ENCODE data around the gene STUM. TPM values are rescaled to one million over a fixed set of nuclear protein-coding genes. Genes with fewer than 3 reads are reported as not detected.
A peak's percentile ranks its signal among the peaks of the same experiment; 100 is the strongest.

STUM gene
- total RNA-seq, 1 donor from 2014 or later: 0.20 TPM

DNA sequence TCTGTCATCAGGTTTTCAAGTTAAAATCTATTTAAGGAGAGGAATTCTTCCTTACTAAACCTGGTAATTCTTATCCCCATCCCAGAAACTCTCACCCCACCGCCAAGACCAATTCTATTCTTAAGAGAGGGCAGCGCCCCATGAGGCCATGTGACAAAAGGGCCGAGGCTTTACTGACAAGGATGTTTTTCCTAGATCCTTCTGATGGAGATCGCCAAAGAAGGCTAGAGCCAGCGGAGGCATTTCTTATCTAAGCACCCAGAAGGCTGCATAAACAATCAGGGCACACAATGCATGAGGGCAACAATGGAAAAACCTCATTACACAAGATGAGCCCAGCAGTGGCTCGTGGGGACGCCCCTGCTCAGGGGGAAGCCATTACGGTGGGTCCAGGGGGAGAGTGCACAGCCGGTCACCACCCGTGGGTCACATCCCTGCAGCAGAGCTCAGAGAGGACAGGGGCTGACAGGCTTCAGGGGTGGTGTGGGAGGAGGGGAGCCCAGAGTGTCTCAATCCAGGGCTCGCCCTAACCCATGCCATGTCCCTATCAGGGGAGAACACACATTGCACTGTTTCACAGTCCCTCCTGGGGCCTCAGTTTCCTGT, 101.8 kb downstream of the STUM start:
- peak in 1 of 2 donors; percentile 49 for DNase-seq (ENCODE audit: low read depth in 2 of 2)

DNA sequence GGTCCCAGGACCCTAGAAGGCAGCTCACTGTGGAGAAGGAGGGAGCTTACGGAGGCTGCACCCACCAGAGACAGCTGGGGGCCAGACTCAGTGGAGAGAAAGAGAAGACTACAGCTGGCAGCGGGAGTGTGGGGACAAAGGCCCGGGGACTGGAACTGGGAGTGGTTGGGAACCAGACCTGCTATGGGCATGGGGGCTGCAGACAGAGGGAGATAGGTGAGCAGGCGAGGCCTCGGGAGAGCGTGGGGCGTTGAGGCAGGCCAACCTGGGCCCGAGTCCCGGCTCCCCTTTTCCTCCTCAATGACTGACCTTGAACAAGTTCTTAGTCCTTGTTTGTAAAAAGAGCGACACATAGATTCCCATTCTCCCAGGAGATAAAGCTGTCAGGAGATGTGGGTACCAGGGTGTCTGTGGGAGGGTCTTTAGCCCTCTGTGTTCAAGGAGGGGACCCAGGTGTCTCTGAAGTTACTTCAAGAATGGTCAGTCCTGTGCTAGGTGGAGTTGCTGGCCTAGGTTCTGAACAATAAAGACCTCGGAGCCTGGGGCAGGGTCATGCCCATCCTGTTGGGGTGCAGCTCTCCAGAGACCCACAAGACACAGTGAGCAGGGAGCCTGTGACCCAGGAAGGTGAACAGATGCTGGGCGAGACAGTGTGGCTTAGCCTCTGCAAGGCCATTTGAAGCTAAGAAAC, 102.6 kb downstream of the STUM start:
- no peak for DNase-seq (ENCODE audit: low read depth in 2 of 2)

- DNase-seq (ENCODE audit: low read depth in 2 of 2): no peak
These were observed 103.2 kb downstream of the STUM start for GRCh38 chr1:226651732-226652105.

DNA sequence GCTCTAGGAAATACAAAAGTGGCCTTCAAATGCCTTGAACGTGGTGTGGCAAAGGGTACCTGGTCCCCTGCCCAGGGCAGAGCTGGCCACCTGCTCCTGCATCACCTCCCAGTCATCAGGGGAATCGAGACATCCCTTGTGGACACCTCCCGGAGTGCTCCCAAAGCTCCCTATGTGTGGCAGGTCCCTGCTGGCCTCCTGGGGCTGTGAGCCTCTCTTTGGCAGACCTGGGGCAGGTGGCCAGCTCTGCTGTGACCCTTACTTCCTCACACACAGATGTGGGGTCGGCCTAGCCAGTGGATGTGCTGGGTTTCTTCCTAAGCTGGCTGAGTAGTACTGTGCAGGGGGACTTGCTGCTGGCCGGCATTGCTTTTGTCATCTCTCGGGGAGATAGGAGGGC, 104.0 kb downstream of the STUM start:
- DNase-seq (ENCODE audit: low read depth in 2 of 2): peak in 1 of 2 donors; percentile 31

DNA sequence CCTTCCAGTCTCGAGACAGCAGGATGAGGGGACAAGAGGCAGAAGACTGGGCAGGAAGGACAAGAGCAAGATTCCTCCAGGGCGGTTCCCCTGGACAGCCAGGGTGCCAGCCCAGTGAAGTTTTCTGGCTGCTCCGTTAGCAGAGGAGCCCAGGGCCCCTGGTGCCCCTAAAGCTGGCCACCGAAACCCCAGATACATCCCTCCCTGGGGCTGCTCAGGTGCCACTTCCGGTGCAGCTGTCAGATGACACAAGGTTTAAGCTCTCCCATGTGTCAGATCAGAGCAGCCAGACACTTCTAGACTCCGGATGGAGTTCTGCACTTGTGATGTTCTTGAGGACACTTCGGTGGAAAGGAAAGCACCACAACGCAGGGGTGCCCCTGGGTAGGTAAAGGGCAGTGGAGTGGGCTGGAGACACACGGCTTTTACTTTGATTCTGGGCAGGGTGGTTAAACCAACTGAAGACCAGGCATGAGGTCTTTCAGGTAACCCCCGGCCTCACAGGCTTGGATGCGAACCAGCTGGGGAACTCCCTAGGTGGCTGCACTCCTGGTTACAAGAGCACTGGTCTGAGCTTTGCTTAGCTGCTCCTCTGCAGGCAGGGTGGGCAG, 104.9 kb downstream of the STUM start:
- DNase-seq (ENCODE audit: low read depth in 2 of 2): no peak

DNA sequence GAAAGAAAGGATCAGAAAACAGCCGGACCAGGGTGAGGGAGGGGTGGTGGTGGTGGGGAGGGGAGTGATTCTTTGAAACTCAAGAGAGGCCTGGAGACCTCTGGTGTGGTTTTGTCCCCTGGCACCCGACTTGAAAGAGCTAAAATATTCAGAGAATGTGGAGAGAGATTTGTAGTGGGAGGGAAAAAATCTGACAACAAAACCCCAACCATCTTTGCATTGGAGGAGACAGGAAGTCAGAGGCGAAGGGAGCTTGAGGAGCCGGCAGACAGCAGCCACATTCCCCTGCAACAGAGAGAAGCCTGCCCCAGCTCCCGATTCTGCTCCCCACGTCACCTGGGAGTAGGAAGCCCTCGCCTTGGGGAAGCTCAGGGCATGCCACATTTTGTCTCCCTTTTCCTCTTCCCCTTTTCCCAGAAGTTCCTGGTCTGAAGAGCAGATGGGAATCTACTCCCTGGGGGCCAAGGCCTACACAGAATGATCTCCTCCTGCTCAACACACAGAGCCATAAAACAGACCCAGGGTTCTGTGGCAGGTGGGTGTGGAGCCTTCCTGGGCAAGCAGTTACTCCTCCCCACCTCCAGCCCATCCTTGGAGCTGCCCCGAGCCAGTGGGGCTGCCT, 105.6 kb downstream of the STUM start:
- DNase-seq (ENCODE audit: low read depth in 2 of 2): no peak

DNA sequence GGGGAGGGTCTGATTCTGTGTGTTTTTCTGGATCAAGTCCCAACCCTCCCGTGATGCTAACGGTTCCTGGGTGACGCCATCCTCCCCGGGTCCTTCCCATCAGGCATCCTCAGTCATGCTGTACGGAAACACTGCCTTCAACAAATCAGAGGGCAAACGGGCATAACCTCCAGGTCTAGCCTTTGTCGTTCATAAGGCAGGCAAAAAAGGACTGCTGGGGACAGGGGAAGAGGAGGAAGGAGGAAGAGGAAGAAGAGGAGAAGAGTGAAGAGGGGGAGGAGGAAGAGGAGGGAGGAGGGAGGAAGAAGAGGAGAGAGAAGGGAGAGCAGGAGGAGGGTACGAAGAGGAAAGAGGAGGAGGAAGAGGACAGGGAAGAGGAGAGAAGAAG, 106.1 kb downstream of the STUM start:
- DNase-seq (ENCODE audit: low read depth in 2 of 2): no peak

- peak in 1 of 2 donors; percentile 29 for DNase-seq (ENCODE audit: low read depth in 2 of 2)
These were observed 106.9 kb downstream of the STUM start for GRCh38 chr1:226655251-226656163.

- no peak for DNase-seq (ENCODE audit: low read depth in 2 of 2)
These were observed 107.6 kb downstream of the STUM start for GRCh38 chr1:226656201-226656600.

GRCh38 chr1:226656601-226657277, 108.2 kb downstream of the STUM start:
- peak in 1 of 2 donors; percentile 79 for DNase-seq (ENCODE audit: low read depth in 2 of 2)

GRCh38 chr1:226657895-226658545, 109.5 kb downstream of the STUM start:
- peak in 1 of 2 donors; percentile 31 for DNase-seq (ENCODE audit: low read depth in 2 of 2)

DNA sequence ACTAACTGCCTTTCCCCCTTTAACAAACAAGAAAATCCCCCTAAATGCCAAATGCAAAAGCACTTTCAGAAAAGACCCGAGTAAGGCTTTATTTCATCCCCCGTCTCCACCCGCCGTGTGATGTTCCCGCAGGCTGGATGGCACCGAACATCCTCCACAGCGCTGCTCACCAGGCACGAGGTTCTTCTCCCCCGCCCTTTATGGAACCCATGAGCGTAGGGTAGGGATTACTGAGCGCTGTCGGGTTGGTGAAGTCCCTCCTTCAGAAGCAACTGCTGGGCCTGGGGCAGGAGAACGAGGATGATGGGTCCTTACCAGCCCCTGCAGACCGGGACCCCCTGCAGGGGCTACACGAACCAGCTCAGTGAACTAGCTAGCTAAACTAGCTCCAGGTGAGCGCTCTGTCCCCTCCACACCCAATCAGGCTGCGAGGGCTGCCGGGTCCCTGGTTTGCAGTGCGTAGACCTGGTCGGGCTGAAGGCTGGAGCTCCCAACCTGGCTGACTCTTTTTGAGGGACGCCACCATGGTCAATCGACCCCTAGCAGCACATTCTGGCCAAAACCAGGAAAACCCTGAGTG, 110.1 kb downstream of the STUM start:
- no peak for DNase-seq (ENCODE audit: low read depth in 2 of 2)

Other genes starting within 250 kb of the STUM start
- gene LIN9, start 239.6 kb upstream of the STUM start, total RNA-seq: 3.0 and 3.7 TPM in 2 replicates
- gene PARP1, start 140.7 kb upstream of the STUM start, total RNA-seq: 67.9 and 93.1 TPM in 2 replicates
- 18.7 and 19.4 TPM in 2 replicates for gene ITPKB, start 190.5 kb downstream of the STUM start, total RNA-seq